Nephron (organoid): ENCODE measurements around the gene ERBB3.

Experiments used
- H3K27ac Mint-ChIP-seq, 3 experiments: 2 replicates each; pipeline ENCODE4 v1.8.0; 2020; ENCODE audit warnings: mixed read lengths in 3 of 3, mild to moderate bottlenecking in 2 of 3, moderate library complexity in 1 of 3
- H3K27me3 Mint-ChIP-seq: 2 replicates; pipeline ENCODE4 v1.8.0; 2021; ENCODE audit warnings: low read depth, mild to moderate bottlenecking, moderate library complexity, mixed read lengths
- H3K36me3 Mint-ChIP-seq: 2 replicates; pipeline ENCODE4 v1.8.0; 2020; ENCODE audit warnings: low read depth, mixed read lengths
- H3K4me1 Mint-ChIP-seq: 2 replicates; pipeline ENCODE4 v1.8.0; 2020; ENCODE audit warnings: mixed read lengths
- H3K4me3 Mint-ChIP-seq, 3 experiments: 2 replicates each; pipeline ENCODE4 v1.8.0; 2020; ENCODE audit warnings: mild to moderate bottlenecking in 3 of 3, mixed read lengths in 3 of 3, moderate library complexity in 2 of 3
- H3K9me3 Mint-ChIP-seq: 2 replicates; pipeline ENCODE4 v1.8.0; 2020; ENCODE audit warnings: mixed read lengths
- CTCF ChIP-seq, 3 experiments: fragments of 200-600 bp; sonication (generic); IDR thresholded peaks; one replicate each; pipeline ENCODE4 v1.5.0; 2021; ENCODE audit warnings: antibody characterized with exemption in 3 of 3; ENCODE audit not compliant: unreplicated experiment in 3 of 3

Gene ERBB3

GRCh38 chr12:56141946-56142784, 62.2 kb downstream of the ERBB3 start:
- no peaks in the 10 kb centered on the region for H3K27me3 Mint-ChIP-seq
- H3K9me3 Mint-ChIP-seq, result no peaks in the 10 kb centered on the region

GRCh38 chr12:56143217-56143616, 63.3 kb downstream of the ERBB3 start:
- no peak for TF ChIP-seq CTCF (IDR thresholded peaks at IDR 0.05; ENCODE audit: unreplicated experiment in 3 of 3)
- Mint-ChIP-seq H3K27ac (no peak overlapping the region), H3K36me3 (peaks cover 56% of the 10 kb centered on the region), H3K9me3 (no peaks in the 10 kb centered on the region), H3K4me3 (no peak overlapping the region), H3K4me1 (peaks cover 12% of the 10 kb centered on the region), H3K27me3 (no peaks in the 10 kb centered on the region)

More at GRCh38 chr12:56141946-56142784, 62.2 kb downstream of the ERBB3 start:
- TF ChIP-seq CTCF (IDR thresholded peaks at IDR 0.05; ENCODE audit: unreplicated experiment in 3 of 3), result no peak
- peaks cover 12% of the 10 kb centered on the region for H3K4me1 Mint-ChIP-seq
- H3K27ac Mint-ChIP-seq, result no peak overlapping the region
- peaks cover 66% of the 10 kb centered on the region for H3K36me3 Mint-ChIP-seq
- H3K4me3 Mint-ChIP-seq, result no peak overlapping the region

GRCh38 chr12:56143870-56144269, 63.9 kb downstream of the ERBB3 start:
- Mint-ChIP-seq H3K27me3 (no peaks in the 10 kb centered on the region), H3K9me3 (no peaks in the 10 kb centered on the region), H3K27ac (no peak overlapping the region), H3K4me1 (peaks cover 12% of the 10 kb centered on the region), H3K4me3 (no peak overlapping the region), H3K36me3 (peaks cover 49% of the 10 kb centered on the region)
- TF ChIP-seq CTCF (IDR thresholded peaks at IDR 0.05; ENCODE audit: unreplicated experiment in 3 of 3), result no peak

- Mint-ChIP-seq H3K27ac (peak overlapping the region in 2 of 3 experiments; percentile 6 to 37), H3K4me1 (peaks cover 15% of the 10 kb centered on the region), H3K4me3 (no peak overlapping the region), H3K36me3 (peaks cover 36% of the 10 kb centered on the region), H3K27me3 (no peaks in the 10 kb centered on the region), H3K9me3 (no peaks in the 10 kb centered on the region)
- no peak for TF ChIP-seq CTCF (IDR thresholded peaks at IDR 0.05; ENCODE audit: unreplicated experiment in 3 of 3)
These were observed 65.3 kb downstream of the ERBB3 start for GRCh38 chr12:56145217-56145616.

GRCh38 chr12:56146492-56147460, 66.8 kb downstream of the ERBB3 start:
- H3K27ac Mint-ChIP-seq, result peak overlapping the region; percentile 81 to 90 (median 81)
- H3K36me3 Mint-ChIP-seq, result peaks cover 25% of the 10 kb centered on the region
- H3K9me3 Mint-ChIP-seq, result no peaks in the 10 kb centered on the region
- peaks cover 28% of the 10 kb centered on the region for H3K4me1 Mint-ChIP-seq
- no peak for TF ChIP-seq CTCF (IDR thresholded peaks at IDR 0.05; ENCODE audit: unreplicated experiment in 3 of 3)
- no peaks in the 10 kb centered on the region for H3K27me3 Mint-ChIP-seq
- H3K4me3 Mint-ChIP-seq, result peak overlapping the region in 1 of 3 experiments; percentile 2
